GM12891 (cell line): ENCODE results near the gene COL4A2.

Experiments
- POLR2A ChIP-seq: IDR thresholded peaks from 2 replicates; pipeline ENCODE4 v1.6.1; 2011; ENCODE audit warnings: low read depth, low read length, control low read depth
- POLR2AphosphoS5 ChIP-seq: IDR thresholded peaks from 2 replicates; pipeline ENCODE4 v1.6.1; 2011; ENCODE audit warnings: low read depth, low read length, control low read depth
- TAF1 ChIP-seq: IDR thresholded peaks from 2 replicates; pipeline ENCODE4 v1.6.1; 2011; ENCODE audit warnings: low read depth, low read length, control low read depth

- no peak for TF ChIP-seq POLR2A
- no peak for TF ChIP-seq TAF1
- TF ChIP-seq POLR2AphosphoS5 = no peak
These were observed 38.4 kb upstream of the COL4A2 start for GRCh38 chr13:110268576-110269185.
